GM18868 (cell line): ENCODE data around the gene ARHGAP22.

ENCODE experiments used
- ATAC-seq: cut with Tn5 transposase; IDR thresholded peaks from one replicate; pipeline ENCODE4 v1.9.1; 2021; ENCODE audit warnings: mild to moderate bottlenecking, moderate library complexity; ENCODE audit not compliant: unreplicated experiment

Gene ARHGAP22

GRCh38 chr10:48468130-48468790 lies 136.6 kb downstream of the ARHGAP22 start:
- ATAC-seq, result no peak

GRCh38 chr10:48467669-48468068 lies 137.2 kb downstream of the ARHGAP22 start:
- no peak for ATAC-seq

GRCh38 chr10:48466611-48467240 lies 138.1 kb downstream of the ARHGAP22 start:
- no peak for ATAC-seq

- ATAC-seq, result no peak
Measured at GRCh38 chr10:48465860-48466521, 138.9 kb downstream of the ARHGAP22 start.

GRCh38 chr10:48464871-48465736 lies 139.8 kb downstream of the ARHGAP22 start:
- ATAC-seq, result no peak

GRCh38 chr10:48464121-48464870 lies 140.6 kb downstream of the ARHGAP22 start:
- no peak for ATAC-seq

- ATAC-seq, result no peak
Measured at GRCh38 chr10:48463318-48464003, 141.4 kb downstream of the ARHGAP22 start.

GRCh38 chr10:48462482-48463020 lies 142.3 kb downstream of the ARHGAP22 start:
- no peak for ATAC-seq

GRCh38 chr10:48461623-48462481 lies 143.0 kb downstream of the ARHGAP22 start:
- no peak for ATAC-seq

GRCh38 chr10:48460182-48460581 lies 144.7 kb downstream of the ARHGAP22 start:
- no peak for ATAC-seq

GRCh38 chr10:48459270-48460150 lies 145.4 kb downstream of the ARHGAP22 start:
- no peak for ATAC-seq

- no peak for ATAC-seq
Measured at GRCh38 chr10:48458662-48459048, 146.2 kb downstream of the ARHGAP22 start.

GRCh38 chr10:48457949-48458661 lies 146.8 kb downstream of the ARHGAP22 start:
- no peak for ATAC-seq

GRCh38 chr10:48456808-48457761 lies 147.8 kb downstream of the ARHGAP22 start:
- ATAC-seq, result peak; percentile 76

GRCh38 chr10:48456361-48456804 lies 148.5 kb downstream of the ARHGAP22 start:
- no peak for ATAC-seq
